SIG-M5 (cell line): ENCODE results near the gene FAM13A.

Source experiments
- DNase-seq: peaks from one replicate; lab custom pipeline; 2025; lab: John Stamatoyannopoulos, UW

The FAM13A gene

DNA sequence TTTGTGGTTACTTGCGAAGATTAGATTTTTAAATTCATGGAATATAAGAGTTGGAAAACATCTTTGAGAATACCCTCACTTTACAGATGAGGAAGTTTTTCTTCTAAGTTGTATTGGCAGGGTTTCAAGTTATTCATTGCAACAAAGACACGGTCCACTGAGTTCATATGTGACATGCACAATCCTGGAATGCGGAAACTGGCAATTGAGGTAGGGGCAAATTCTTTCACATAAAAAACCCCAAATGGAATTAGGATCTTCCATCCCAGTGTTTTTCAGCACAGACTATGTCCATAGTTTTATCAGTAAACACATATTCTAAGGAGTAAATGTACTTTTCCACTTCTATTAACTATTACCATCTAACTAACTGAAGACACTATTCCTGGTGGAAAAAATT, 277.6 kb downstream of the FAM13A start:
- no peak for DNase-seq

DNA sequence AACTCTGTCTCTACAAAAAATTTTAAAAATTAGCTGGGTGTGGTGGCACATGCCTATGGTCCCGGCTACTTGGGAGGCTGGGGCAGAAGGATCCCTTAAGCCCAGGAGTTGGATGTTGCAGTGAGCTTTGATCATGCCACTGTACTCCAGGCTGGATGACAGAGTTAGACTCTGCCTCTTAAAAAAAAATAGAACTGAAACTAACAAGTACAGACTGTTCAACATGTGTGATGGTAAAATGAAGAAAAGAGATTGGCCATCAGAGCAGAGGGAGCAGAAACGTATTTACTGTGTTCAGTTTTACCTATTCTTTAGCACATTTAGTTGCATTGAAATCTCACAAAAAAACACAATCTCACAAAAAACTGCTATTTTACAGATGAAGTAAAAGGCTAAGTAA, 281.5 kb downstream of the FAM13A start:
- no peak for DNase-seq

DNA sequence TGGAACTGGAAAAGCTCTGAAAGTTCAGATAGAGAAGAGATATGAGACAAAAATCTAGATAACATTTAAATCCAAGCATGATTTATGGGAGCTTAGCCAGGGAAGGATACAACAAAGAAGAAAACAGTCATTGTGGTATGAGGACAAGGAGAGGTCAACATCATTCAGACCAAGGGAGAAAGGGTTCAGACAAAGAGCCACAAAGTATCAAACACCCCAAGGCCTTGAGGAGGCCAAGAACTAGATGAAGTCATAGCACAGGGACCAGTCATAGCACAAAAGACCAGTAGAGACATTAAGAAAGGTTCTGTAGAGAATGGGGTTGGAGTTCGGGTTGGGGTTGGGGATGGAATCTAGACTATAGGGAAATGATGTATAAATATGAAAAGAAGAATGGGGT, 282.0 kb downstream of the FAM13A start:
- no peak for DNase-seq

- no peak for DNase-seq
These were observed 285.0 kb downstream of the FAM13A start for GRCh38 chr4:88771883-88772450.

DNA sequence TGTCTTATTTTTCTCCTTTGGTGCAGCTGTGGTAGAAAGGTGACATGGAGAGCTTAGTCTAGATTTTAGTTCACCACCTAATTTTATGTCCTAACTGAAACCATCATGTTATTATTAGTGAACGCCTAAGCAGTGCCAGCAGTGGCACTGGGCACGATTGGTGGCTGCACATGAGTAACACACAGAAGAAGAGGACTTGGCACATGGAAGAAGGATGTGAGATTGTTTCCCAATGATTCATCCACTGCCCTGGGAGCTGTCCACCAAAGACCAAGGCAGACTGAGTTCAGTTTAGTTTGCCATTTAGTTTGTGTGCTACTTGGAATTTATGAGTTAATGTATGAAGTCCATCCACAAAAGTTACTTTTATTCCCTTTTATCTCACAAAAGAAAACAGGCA, 291.3 kb downstream of the FAM13A start:
- no peak for DNase-seq

GRCh38 chr4:88763075-88763474, 293.9 kb downstream of the FAM13A start:
- DNase-seq: no peak

GRCh38 chr4:88761861-88762523, 295.0 kb downstream of the FAM13A start:
- no peak for DNase-seq

- no peak for DNase-seq
These were observed 295.6 kb downstream of the FAM13A start for GRCh38 chr4:88761342-88761741.

DNA sequence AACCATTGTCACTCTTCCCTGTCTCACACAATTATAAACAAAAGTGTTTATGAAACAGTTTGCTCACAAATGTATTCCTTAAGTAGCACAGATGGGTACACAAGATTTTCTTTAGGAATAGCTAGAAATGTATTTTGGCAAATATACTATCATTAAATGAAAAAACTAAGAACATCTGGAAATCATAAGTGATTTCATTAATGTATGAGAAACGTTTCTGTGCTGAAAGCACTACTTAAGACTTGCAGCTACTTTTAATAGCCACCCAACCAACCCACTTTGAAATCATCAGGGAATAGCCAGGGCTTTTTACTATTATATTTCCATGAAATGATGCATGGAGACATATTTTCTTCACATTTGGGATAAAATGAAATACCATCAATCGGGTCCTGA, 297.1 kb downstream of the FAM13A start:
- DNase-seq: no peak

DNA sequence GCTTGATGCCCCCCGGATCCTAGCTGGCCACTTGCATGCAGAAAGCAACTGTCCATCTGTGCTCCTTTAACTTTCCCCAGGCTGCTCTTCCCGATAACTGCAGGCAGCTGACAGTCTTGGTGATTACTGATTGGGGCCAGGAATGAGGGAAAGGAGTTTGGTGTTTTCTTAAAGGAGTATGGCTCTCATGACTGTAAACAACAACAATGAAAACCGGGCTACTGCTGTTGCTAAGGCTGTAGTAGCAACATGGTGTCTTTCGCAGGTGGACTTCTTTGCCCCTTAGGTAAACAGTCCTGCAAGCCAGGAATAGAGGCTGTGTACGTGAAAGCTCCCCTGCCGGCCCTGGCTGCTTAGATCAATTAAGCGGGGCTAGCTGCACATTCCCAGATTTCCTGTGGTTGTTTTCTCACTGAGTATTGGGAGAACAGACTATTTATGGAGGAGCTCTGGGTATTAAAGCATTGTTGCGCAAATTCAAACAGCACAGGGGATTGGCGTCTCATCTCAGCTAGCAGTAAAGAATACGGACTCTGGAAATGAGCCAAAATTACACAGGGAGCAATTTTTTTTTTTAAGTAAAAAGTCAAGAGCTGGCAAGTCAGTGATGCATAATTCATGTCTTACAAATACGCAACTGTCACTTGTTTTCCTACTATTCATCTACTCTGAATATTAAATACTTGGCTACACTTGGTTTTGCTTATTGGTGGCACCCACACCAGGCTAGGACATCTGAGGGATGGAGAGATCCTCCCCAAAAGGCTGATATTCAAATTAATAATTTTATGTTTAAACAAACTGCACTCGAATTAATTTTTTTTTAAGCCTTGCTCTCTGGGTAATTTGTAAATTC, 297.7 kb downstream of the FAM13A start:
- DNase-seq: no peak

DNA sequence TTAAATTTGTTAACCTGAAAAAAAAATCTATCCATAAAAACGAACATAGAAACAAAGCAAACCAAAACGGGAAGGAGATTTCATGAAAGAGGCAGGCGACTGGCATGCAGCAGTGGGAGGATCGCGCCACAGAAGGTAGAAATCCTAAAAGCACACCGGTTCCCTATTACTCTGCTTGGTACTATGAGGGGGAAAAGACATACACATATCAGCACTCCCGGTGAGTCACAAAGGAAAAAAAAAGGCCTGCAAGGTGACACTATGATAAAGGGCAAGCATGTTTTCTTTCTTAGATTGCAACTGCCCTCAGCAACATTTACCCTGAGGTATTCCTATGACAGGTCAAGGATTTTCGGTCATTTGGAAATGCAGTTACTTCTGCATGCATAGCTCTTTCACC, 298.7 kb downstream of the FAM13A start:
- no peak for DNase-seq

GRCh38 chr4:88757776-88758175, 299.2 kb downstream of the FAM13A start:
- no peak for DNase-seq

GRCh38 chr4:88757067-88757466, 299.9 kb downstream of the FAM13A start:
- no peak for DNase-seq

DNA sequence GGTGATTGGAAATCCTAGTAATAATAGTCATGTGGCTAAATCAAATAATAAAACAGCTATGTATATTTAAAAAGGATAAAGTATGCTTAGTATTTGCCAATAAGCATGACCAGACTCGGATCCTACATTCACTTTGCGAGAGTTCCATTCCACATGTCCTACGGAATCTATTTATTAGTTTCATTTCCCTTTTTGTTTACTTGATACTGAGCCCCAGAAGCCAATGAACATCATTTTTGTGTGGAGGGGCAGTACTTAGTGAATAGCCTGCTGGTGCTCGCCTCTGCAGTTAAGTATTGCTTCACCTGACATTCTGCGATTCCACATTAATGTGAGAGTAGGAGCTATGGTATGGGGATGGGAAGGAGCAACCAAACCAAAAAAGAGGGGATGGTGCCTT, 300.8 kb downstream of the FAM13A start:
- DNase-seq: no peak

GRCh38 chr4:88755454-88755853, 301.5 kb downstream of the FAM13A start:
- DNase-seq: no peak

GRCh38 chr4:88754796-88755195, 302.2 kb downstream of the FAM13A start:
- no peak for DNase-seq

DNA sequence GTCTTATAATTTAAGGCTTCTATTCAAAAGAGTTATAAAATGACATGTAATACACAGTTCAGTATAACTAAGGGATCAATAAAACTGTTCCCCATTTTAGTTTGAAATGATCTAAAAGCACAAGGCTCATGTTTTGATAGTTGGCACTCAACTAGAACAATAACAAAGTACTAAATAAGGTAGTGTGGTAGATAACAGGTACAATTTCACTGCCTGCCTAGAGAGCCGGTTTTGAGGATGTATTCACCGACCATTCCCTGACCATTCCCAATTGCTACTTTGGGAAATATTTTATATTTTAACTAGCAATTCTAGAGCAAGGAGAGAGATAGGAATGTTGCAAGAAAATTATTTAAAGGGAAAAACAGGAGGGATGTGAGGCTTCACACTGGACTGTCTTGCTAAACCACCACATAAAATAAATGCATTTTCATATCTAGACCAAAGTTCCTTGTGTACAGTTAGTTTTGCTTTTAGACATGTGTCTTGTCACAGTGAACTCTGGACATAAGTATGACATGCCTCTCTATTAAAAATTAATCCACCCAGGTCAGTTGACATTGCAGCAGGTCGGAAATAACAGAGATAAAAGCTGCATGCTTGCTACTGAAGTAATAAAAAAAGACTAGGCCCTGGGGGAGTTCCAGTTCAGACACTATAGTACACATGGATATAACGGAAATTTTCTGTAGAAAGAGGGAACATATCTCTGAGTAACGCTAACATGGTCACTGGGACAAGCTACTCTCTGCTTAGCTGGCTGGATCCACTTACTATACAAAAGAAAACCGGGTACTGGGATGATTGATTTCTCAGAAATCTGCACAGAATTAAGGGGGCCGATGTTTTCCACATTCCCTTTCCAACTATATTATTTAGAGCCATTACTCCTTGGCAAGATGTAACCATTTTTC, 303.1 kb downstream of the FAM13A start:
- DNase-seq: no peak

DNA sequence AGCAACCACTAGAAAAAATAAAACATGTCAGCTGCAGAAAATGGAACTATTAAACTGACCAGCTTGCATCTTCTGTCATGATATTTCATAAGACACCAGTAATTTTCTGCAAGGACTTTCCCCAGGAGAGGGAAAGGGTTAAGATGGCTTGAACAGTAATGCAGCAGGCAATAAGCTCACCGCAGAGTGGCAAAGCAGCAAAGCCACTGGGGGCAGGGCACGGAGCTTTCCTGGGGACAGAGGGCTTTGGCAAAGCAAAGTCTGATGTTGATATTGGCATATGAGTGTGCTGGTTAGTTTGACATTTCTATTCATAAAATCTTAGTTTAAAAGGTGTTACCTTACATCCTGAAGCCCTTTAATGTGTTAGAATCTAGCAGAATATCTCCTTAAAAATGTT, 304.2 kb downstream of the FAM13A start:
- no peak for DNase-seq

DNA sequence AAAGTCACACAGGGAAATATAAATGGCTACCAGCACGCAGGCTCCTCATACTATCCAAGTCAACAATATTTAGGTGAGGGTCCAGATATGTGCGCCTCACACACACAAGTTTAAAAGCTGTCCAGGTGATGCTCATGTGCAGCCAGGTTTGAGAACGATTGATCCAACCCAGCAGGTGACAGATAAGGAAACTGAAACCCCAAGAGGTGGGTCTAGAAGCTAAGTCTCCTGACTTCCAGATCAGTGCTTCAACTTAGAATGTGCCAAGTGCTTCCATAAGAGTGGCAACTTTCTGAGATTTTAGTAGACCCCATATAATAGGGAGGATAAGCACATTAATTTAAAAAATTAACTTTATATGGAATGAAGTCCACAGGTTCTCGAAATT, 304.9 kb downstream of the FAM13A start:
- no peak for DNase-seq

GRCh38 chr4:88751258-88752075, 305.5 kb downstream of the FAM13A start:
- DNase-seq: no peak

- DNase-seq: no peak
These were observed 306.6 kb downstream of the FAM13A start for GRCh38 chr4:88750369-88750768.
